UCSD-AML1 (cell line): ENCODE measurements around the gene ATF3.
"Not testable (repeated sequence)": the region's sequence is repeated elsewhere in the genome, so short reads cannot be mapped to it uniquely, and the experiment has no call there.

Source experiments
- DNase-seq: peaks from one replicate; lab custom pipeline; 2025; ENCODE audit not compliant: unreplicated experiment; lab: John Stamatoyannopoulos, UW

Gene ATF3

GRCh38 chr1:212625781-212626450 lies 17.4 kb downstream of the ATF3 start:
- no peak for DNase-seq

- no peak for DNase-seq
Measured at GRCh38 chr1:212628046-212628445, 19.5 kb downstream of the ATF3 start.

GRCh38 chr1:212628813-212629415 lies 20.4 kb downstream of the ATF3 start:
- DNase-seq, result no peak

GRCh38 chr1:212629450-212630157 lies 21.0 kb downstream of the ATF3 start:
- no peak for DNase-seq

- peak; percentile 72 for DNase-seq
Measured at GRCh38 chr1:212630158-212630900, 21.8 kb downstream of the ATF3 start.

GRCh38 chr1:212633161-212633560 lies 24.6 kb downstream of the ATF3 start:
- DNase-seq, result no peak

- no peak for DNase-seq
Measured at GRCh38 chr1:212634252-212634651, 25.7 kb downstream of the ATF3 start.

- DNase-seq, result no peak
Measured at GRCh38 chr1:212635141-212635631, 26.6 kb downstream of the ATF3 start.

- DNase-seq, result no peak
Measured at GRCh38 chr1:212637902-212638301, 29.3 kb downstream of the ATF3 start.

GRCh38 chr1:212638492-212639151 lies 30.1 kb downstream of the ATF3 start:
- DNase-seq, result peak; percentile 31

GRCh38 chr1:212639524-212639923 lies 31.0 kb downstream of the ATF3 start:
- DNase-seq, result not testable (repeated sequence)

- no peak for DNase-seq
Measured at GRCh38 chr1:212640223-212640878, 31.8 kb downstream of the ATF3 start.

GRCh38 chr1:212641956-212642355 lies 33.4 kb downstream of the ATF3 start:
- DNase-seq, result no peak

GRCh38 chr1:212643877-212644276 lies 35.3 kb downstream of the ATF3 start:
- no peak for DNase-seq

GRCh38 chr1:212644866-212645545 lies 36.4 kb downstream of the ATF3 start:
- no peak for DNase-seq

GRCh38 chr1:212645546-212646543 lies 37.3 kb downstream of the ATF3 start:
- DNase-seq, result no peak

GRCh38 chr1:212646588-212646987 lies 38.0 kb downstream of the ATF3 start:
- DNase-seq, result no peak

- DNase-seq, result no peak
Measured at GRCh38 chr1:212647004-212647403, 38.4 kb downstream of the ATF3 start.

- no peak for DNase-seq
Measured at GRCh38 chr1:212648431-212648830, 39.9 kb downstream of the ATF3 start.
